Muscle of leg (tissue), 11 donors: ENCODE measurements around the gene GRB2. TPM values are rescaled to one million over a fixed set of nuclear protein-coding genes. Genes with fewer than 3 reads are reported as not detected.

Source experiments
- DNase-seq: peaks from one replicate; pipeline ENCODE4 v3.0.0; 2013
- H3K27ac ChIP-seq: one replicate; pipeline ENCODE4 v1.5.1; 2013; ENCODE audit warnings: mild to moderate bottlenecking, low read length, control low read depth
- H3K27me3 ChIP-seq: one replicate; pipeline ENCODE4 v1.6.1; 2013; ENCODE audit warnings: low read length; ENCODE audit not compliant: control insufficient read depth, insufficient read depth
- H3K36me3 ChIP-seq: one replicate; pipeline ENCODE4 v1.6.1; 2013; ENCODE audit warnings: low read length; ENCODE audit not compliant: control insufficient read depth, insufficient read depth
- H3K4me1 ChIP-seq: one replicate; pipeline ENCODE4 v1.6.1; 2013; ENCODE audit warnings: low read length; ENCODE audit not compliant: control insufficient read depth, insufficient read depth
- H3K4me3 ChIP-seq: one replicate; pipeline ENCODE4 v1.5.1; 2013; ENCODE audit warnings: low read length, control low read depth
- H3K9me3 ChIP-seq: replicated peaks from 2 replicates; pipeline ENCODE4 v1.6.1; 2013; ENCODE audit warnings: low read depth, low read length; ENCODE audit not compliant: control insufficient read depth
- WGBS: methylation state at CpG from one replicate; pipeline ENCODE4 v1.1.5; 2013; ENCODE audit warnings: missing lambda C conversion rate; ENCODE audit not compliant: insufficient coverage; 5-methylcytosine and 5-hydroxymethylcytosine counted together
- polyA plus RNA-seq, 8 donors: library from polyadenylated mRNA; unstranded; fragments of 120-200 nt; gene quantifications; one replicate each; pipeline versions ENCODE4 v1.2.1 to v1.2.3, GENCODE V29; 2013; ENCODE audit warnings: inconsistent platforms in 1 of 8, low replicate concordance in 1 of 8; ENCODE audit not compliant: insufficient read length in 8 of 8, insufficient read depth in 1 of 8
- total RNA-seq: library from RNA; stranded (reverse); fragments of 120-200 nt; gene quantifications from one replicate; pipeline ENCODE4 v1.2.4, GENCODE V29; 2013

The GRB2 gene
- total and polyA plus RNA-seq, 9 donors = 88.4 to 162 (median 147) TPM

DNA sequence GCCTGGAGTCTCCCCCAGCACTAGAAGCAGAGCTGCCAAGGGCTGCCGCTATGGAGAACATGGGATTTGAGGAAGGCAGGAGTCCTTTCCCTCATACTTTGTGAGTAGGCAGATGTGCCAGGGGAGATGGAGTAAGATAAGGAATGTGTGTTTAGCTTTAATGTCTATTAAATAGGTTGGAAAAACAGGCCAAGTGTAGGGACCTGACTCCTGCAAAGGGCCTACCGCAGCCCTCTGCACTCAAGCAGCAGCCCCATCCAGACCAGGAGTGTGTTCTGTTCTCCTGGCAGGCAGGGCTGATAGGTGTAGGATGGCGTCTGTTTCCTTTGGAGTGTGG is 132.7 kb downstream of the GRB2 start:
- Histone ChIP-seq H3K4me3 (no peak overlapping the region), H3K4me1 (peaks cover 39% of the 10 kb centered on the region), H3K9me3 (no peaks in the 10 kb centered on the region), H3K36me3 (peaks cover 19% of the 10 kb centered on the region), H3K27ac (no peak overlapping the region), H3K27me3 (no peaks in the 10 kb centered on the region)
- DNase-seq = no peak
- WGBS = 83% methylated on average over 1 of the region's 3 CpGs

GRCh38 chr17:75271955-75272847 is 133.3 kb downstream of the GRB2 start:
- Histone ChIP-seq H3K4me3 (peak overlapping the region; percentile 47), H3K27ac (no peak overlapping the region), H3K27me3 (no peaks in the 10 kb centered on the region), H3K9me3 (no peaks in the 10 kb centered on the region), H3K4me1 (peaks cover 41% of the 10 kb centered on the region), H3K36me3 (peaks cover 22% of the 10 kb centered on the region)
- no peak for DNase-seq
- 44% methylated on average over 18 of the region's 24 CpGs for WGBS

GRCh38 chr17:75271233-75271954 is 134.1 kb downstream of the GRB2 start:
- Histone ChIP-seq H3K36me3 (peaks cover 26% of the 10 kb centered on the region), H3K4me1 (peaks cover 46% of the 10 kb centered on the region), H3K4me3 (peak overlapping the region; percentile 47), H3K27ac (no peak overlapping the region), H3K9me3 (no peaks in the 10 kb centered on the region), H3K27me3 (no peaks in the 10 kb centered on the region)
- peak; percentile 54 for DNase-seq
- WGBS = under 1% methylated on average over 62 of the region's 74 CpGs

- peak; percentile 91 for DNase-seq
- WGBS = under 1% methylated on average over 39 of the region's 39 CpGs
- Histone ChIP-seq H3K4me1 (peaks cover 51% of the 10 kb centered on the region), H3K27ac (peak within 1 kb of the TSS; percentile 96), H3K36me3 (peaks cover 31% of the 10 kb centered on the region), H3K9me3 (no peaks in the 10 kb centered on the region), H3K4me3 (peak within 1 kb of the TSS; percentile 94), H3K27me3 (no peaks in the 10 kb centered on the region)
Measured at GRCh38 chr17:75270966-75271232, 134.6 kb downstream of the GRB2 start, which contains the start of gene MIF4GD. MIF4GD (minus strand) TSS chr17:75271231; CDS start chr17:75270195, 1,036 bp downstream.

DNA sequence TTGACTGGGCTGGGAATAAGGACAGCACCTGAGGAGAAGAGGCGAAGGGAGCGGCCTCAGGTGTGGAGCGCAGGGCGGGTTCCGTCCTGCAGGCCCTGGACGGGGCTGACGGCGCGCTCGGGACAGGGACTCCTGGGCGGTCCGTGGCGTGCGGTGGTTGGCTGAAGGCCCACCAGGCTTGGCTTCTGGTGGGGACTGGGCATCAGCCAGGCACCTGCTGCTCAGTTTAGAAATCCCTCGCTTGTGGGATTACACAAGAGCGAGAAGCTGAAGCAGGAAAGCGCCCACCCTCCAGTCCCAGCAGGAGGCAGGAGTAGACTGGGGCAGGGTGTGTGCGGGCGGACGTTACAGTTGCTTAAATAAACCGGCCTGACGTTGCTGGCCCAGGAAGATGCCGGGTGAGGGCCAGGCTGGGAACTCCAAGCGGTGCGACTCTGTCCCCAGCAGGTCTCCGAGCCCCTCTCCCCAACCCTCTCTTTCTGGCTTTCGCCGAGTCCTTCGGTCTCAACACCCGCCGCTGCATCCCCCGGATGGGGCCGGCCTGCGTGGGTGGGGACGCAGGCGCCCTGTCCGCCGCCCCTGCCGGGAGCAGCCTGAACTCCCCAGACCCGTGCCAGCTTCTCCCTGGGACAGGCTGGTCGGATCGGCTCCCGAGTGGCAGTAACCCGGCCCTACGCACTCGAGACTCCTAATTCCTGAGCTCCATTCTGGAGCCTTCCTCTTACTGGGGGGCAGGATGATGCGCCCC is 135.1 kb downstream of the GRB2 start:
- peaks cover 33% of the 10 kb centered on the region for H3K36me3 ChIP-seq
- peak overlapping the region; percentile 94 for H3K4me3 ChIP-seq
- no peaks in the 10 kb centered on the region for H3K9me3 ChIP-seq
- no peaks in the 10 kb centered on the region for H3K27me3 ChIP-seq
- peak overlapping the region; percentile 96 for H3K27ac ChIP-seq
- 2% methylated on average over 43 of the region's 47 CpGs for WGBS
- peak; percentile 82 for DNase-seq
- peaks cover 56% of the 10 kb centered on the region for H3K4me1 ChIP-seq

- H3K4me1 ChIP-seq = peaks cover 58% of the 10 kb centered on the region
Measured at GRCh38 chr17:75269844-75270217, 135.6 kb downstream of the GRB2 start.

More at GRCh38 chr17:75269844-75270217, 135.6 kb downstream of the GRB2 start:
- H3K9me3 ChIP-seq = no peaks in the 10 kb centered on the region
- peaks cover 37% of the 10 kb centered on the region for H3K36me3 ChIP-seq
- DNase-seq = no peak
- H3K4me3 ChIP-seq = peak overlapping the region; percentile 94
- no peaks in the 10 kb centered on the region for H3K27me3 ChIP-seq
- peak overlapping the region; percentile 96 for H3K27ac ChIP-seq
- 0% methylated on average over 2 of the region's 6 CpGs for WGBS

Other genes starting within 250 kb of the GRB2 start
- 242 TPM for gene SUMO2, start 222.7 kb downstream of the GRB2 start, total RNA-seq
- 100 to 1,000 TPM; 340 to 477 (median 387) TPM for gene SUMO2, start 222.7 kb downstream of the GRB2 start, polyA plus RNA-seq
- 33.5 TPM for gene NUP85, start 200.0 kb downstream of the GRB2 start, total RNA-seq
- gene NUP85, start 200.0 kb downstream of the GRB2 start, polyA plus RNA-seq = 10 to 100 TPM; 35.1 to 51.2 (median 44.3) TPM
- 13.3 TPM for gene GGA3, start 144.1 kb downstream of the GRB2 start, total RNA-seq
- gene GGA3, start 144.1 kb downstream of the GRB2 start, polyA plus RNA-seq = 10 to 100 TPM; 26.7 to 35.9 (median 30.6) TPM
- 71.7 TPM for gene MRPS7, start 143.8 kb downstream of the GRB2 start, total RNA-seq
- gene MRPS7, start 143.8 kb downstream of the GRB2 start, polyA plus RNA-seq = 10 to 100 TPM; 51.2 to 69.9 (median 60.1) TPM
- 9.4 TPM for gene MIF4GD, start 134.4 kb downstream of the GRB2 start, total RNA-seq
- 10 to 100 TPM in 7 of 8 donors, 1 to 10 TPM in 1; 9.9 to 14.8 (median 12.6) TPM for gene MIF4GD, start 134.4 kb downstream of the GRB2 start, polyA plus RNA-seq
- 7.0 TPM for gene SLC25A19, start 116.2 kb downstream of the GRB2 start, total RNA-seq
- gene SLC25A19, start 116.2 kb downstream of the GRB2 start, polyA plus RNA-seq = 1 to 10 TPM; 6.1 to 8.3 (median 7.3) TPM
- 31.5 TPM for gene TMEM94, start 51.0 kb upstream of the GRB2 start, total RNA-seq
- 10 to 100 TPM; 47.1 to 67.8 (median 60.4) TPM for gene TMEM94, start 51.0 kb upstream of the GRB2 start, polyA plus RNA-seq
- gene CASKIN2, start 109.9 kb upstream of the GRB2 start, total RNA-seq = 11.4 TPM
- gene CASKIN2, start 109.9 kb upstream of the GRB2 start, polyA plus RNA-seq = 10 to 100 TPM; 17.7 to 27.9 (median 23.9) TPM
- 21.0 TPM for gene TSEN54, start 110.8 kb upstream of the GRB2 start, total RNA-seq
- 10 to 100 TPM; 12.5 to 27.3 (median 20.2) TPM for gene TSEN54, start 110.8 kb upstream of the GRB2 start, polyA plus RNA-seq
- gene LLGL2, start 120.0 kb upstream of the GRB2 start, total RNA-seq = 4.3 TPM
- gene LLGL2, start 120.0 kb upstream of the GRB2 start, polyA plus RNA-seq = 10 to 100 TPM in 1 of 8 donors, 1 to 10 TPM in 7; 2.1 to 12.1 (median 4.7) TPM
- gene MYO15B, start 182.1 kb upstream of the GRB2 start, total RNA-seq = 77.4 TPM
- gene MYO15B, start 182.1 kb upstream of the GRB2 start, polyA plus RNA-seq = 100 to 1,000 TPM in 5 of 8 donors, 10 to 100 TPM in 3; 52.9 to 147 (median 119) TPM
- 10.8 TPM for gene SMIM5, start 227.8 kb upstream of the GRB2 start, total RNA-seq
- gene SMIM5, start 227.8 kb upstream of the GRB2 start, polyA plus RNA-seq = 10 to 100 TPM in 1 of 8 donors, 1 to 10 TPM in 7; 4.0 to 12.1 (median 7.8) TPM